ENCODE data around the gene MBP.

GRCh38 chr18:77060151-77060550 lies 72.4 kb downstream of the MBP start:
- TF ChIP-seq POLR2A (IDR thresholded peaks at IDR 0.05; ENCODE audit: extremely low read depth, insufficient read length) (no peak), CTCF (IDR thresholded peaks at IDR 0.05; ENCODE audit: low read depth, low read length) (no peak), MYC (IDR thresholded peaks at IDR 0.05; ENCODE audit: low read depth, low read length) (no peak), MAX (IDR thresholded peaks at IDR 0.05; ENCODE audit: low read depth, low read length) (no peak)
